Activated CD8-positive, alpha-beta T cell treated with anti-CD3 and anti-CD28 coated beads, Interleukin-2, amount 10 ng/mL, durations not matched to agents 7 days and 5 days (primary cell): Measurements from ENCODE around the gene EFTUD2. TPM values are rescaled to one million over a fixed set of nuclear protein-coding genes. Genes with fewer than 3 reads are reported as not detected.

Experiments
- ATAC-seq: fragments of 150-1000 bp; cut with Tn5 transposase; one replicate; pipeline ENCODE4 v1.10.0; 2021; ENCODE audit warnings: moderate library complexity
- CTCF ChIA-PET: fragments of 350-600 bp; sonication (Branson Sonifier 250); formaldehyde crosslinking; loops from one replicate; lab custom pipeline; 2021; ENCODE audit warnings: antibody characterized with exemption; lab: Charles Lee
- POLR2A ChIA-PET: fragments of 350-600 bp; sonication (Branson Sonifier 250); formaldehyde crosslinking; loops from one replicate; lab custom pipeline; 2021; ENCODE audit warnings: antibody characterized with exemption; lab: Charles Lee
- DNase-seq: peaks from one replicate; pipeline ENCODE4 v3.0.0-alpha.2; 2020
- H3K27ac Mint-ChIP-seq: one replicate; pipeline ENCODE4 v1.8.0; 2021; ENCODE audit warnings: mild to moderate bottlenecking, mixed read lengths
- H3K27me3 Mint-ChIP-seq: one replicate; pipeline ENCODE4 v1.8.0; 2021; ENCODE audit warnings: low read depth, mixed read lengths
- H3K36me3 Mint-ChIP-seq: one replicate; pipeline ENCODE4 v1.8.0; 2021; ENCODE audit warnings: low read depth, mixed read lengths
- H3K4me1 Mint-ChIP-seq: one replicate; pipeline ENCODE4 v1.8.0; 2021; ENCODE audit warnings: low read depth, mixed read lengths
- H3K4me3 Mint-ChIP-seq: one replicate; pipeline ENCODE4 v1.8.0; 2021; ENCODE audit warnings: mild to moderate bottlenecking, mixed read lengths
- H3K9me3 Mint-ChIP-seq: one replicate; pipeline ENCODE4 v1.8.0; 2022; ENCODE audit warnings: mixed read lengths; ENCODE audit not compliant: insufficient read depth
- total RNA-seq, 2 experiments: library from RNA; stranded (reverse); gene quantifications; one replicate each; pipeline ENCODE4 v1.2.3, GENCODE V29; 2021

Gene EFTUD2
- total RNA-seq, 2 experiments from 2014 or later, result 148 to 156 TPM

- DNase-seq, result no peak
- peaks cover 47% of the 10 kb centered on the region for H3K36me3 Mint-ChIP-seq
- no peak overlapping the region for H3K4me3 Mint-ChIP-seq
- H3K4me1 Mint-ChIP-seq, result no peaks in the 10 kb centered on the region
- H3K27ac Mint-ChIP-seq, result peak overlapping the region; percentile 61
- ChIA-PET POLR2A (interaction anchor here (0.6 to 4.3 kb wide), 4 partner anchors 11 to 172 kb away, joined by 3 to 13 read pairs (median 4); partner anchors contain the start of gene KIF18B), CTCF (interaction anchor here (0.6 to 1.1 kb wide), 2 partner anchors 27 to 210 kb away, joined by 3 read pairs; partner anchors contain the start of gene ACBD4)
- no peak for ATAC-seq
- no peaks in the 10 kb centered on the region for H3K9me3 Mint-ChIP-seq
- peaks cover 5% of the 10 kb centered on the region for H3K27me3 Mint-ChIP-seq
These were observed 26.8 kb upstream of the EFTUD2 start for GRCh38 chr17:44925731-44926697.

- ChIA-PET POLR2A (interaction anchor here (4.3 kb wide), 1 partner anchor 23 kb away, joined by 13 read pairs; the partner anchor contains the start of gene KIF18B), CTCF (no interaction called here)
- ATAC-seq (no peak), DNase-seq (no peak)
- peaks cover 33% of the 10 kb centered on the region for H3K36me3 Mint-ChIP-seq
- no peak overlapping the region for H3K4me3 Mint-ChIP-seq
- no peaks in the 10 kb centered on the region for H3K9me3 Mint-ChIP-seq
- H3K27ac Mint-ChIP-seq, result no peak overlapping the region
- peaks cover 11% of the 10 kb centered on the region for H3K27me3 Mint-ChIP-seq
- peaks cover 6% of the 10 kb centered on the region for H3K4me1 Mint-ChIP-seq
These were observed 24.9 kb upstream of the EFTUD2 start for GRCh38 chr17:44924107-44924544.

GRCh38 chr17:44922746-44923470 is 23.7 kb upstream of the EFTUD2 start:
- CTCF ChIA-PET, result interaction anchor here (4.2 kb wide), 1 partner anchor 98 kb away, joined by 78 read pairs; no protein-coding TSS in a partner anchor
- no peaks in the 10 kb centered on the region for H3K9me3 Mint-ChIP-seq
- POLR2A ChIA-PET, result interaction anchor here (0.7 to 1.2 kb wide), 2 partner anchors 10 to 25 kb away, joined by 3 read pairs; partner anchors contain the start of gene KIF18B
- DNase-seq (no peak), ATAC-seq (no peak)
- H3K27ac Mint-ChIP-seq, result no peak overlapping the region
- peaks cover 24% of the 10 kb centered on the region for H3K36me3 Mint-ChIP-seq
- peaks cover 6% of the 10 kb centered on the region for H3K4me1 Mint-ChIP-seq
- peaks cover 11% of the 10 kb centered on the region for H3K27me3 Mint-ChIP-seq
- no peak overlapping the region for H3K4me3 Mint-ChIP-seq

- CTCF ChIA-PET, result interaction anchor here (4.2 kb wide), 1 partner anchor 99 kb away, joined by 78 read pairs; no protein-coding TSS in a partner anchor
- ATAC-seq (no peak), DNase-seq (no peak)
- Mint-ChIP-seq H3K4me1 (peaks cover 6% of the 10 kb centered on the region), H3K36me3 (peaks cover 19% of the 10 kb centered on the region), H3K27ac (no peak overlapping the region), H3K9me3 (no peaks in the 10 kb centered on the region), H3K27me3 (peaks cover 11% of the 10 kb centered on the region), H3K4me3 (no peak overlapping the region)
- POLR2A ChIA-PET, result interaction anchor here (1.2 to 2.1 kb wide), 2 partner anchors 25 to 26 kb away, joined by 3 to 5 read pairs; partner anchors contain the start of gene KIF18B
These were observed 22.9 kb upstream of the EFTUD2 start for GRCh38 chr17:44922136-44922535.

GRCh38 chr17:44921122-44921882 is 22.1 kb upstream of the EFTUD2 start:
- peaks cover 13% of the 10 kb centered on the region for H3K36me3 Mint-ChIP-seq
- peaks cover 6% of the 10 kb centered on the region for H3K4me1 Mint-ChIP-seq
- H3K27me3 Mint-ChIP-seq, result peaks cover 11% of the 10 kb centered on the region
- no peak overlapping the region for H3K27ac Mint-ChIP-seq
- ChIA-PET CTCF (interaction anchor here (1.0 to 4.2 kb wide), 12 partner anchors 11 to 276 kb away, joined by 3 to 78 read pairs (median 8); partner anchors contain the start of genes ACBD4 and EFTUD2), POLR2A (interaction anchor here (1.3 to 2.1 kb wide), 3 partner anchors 9 to 27 kb away, joined by 3 to 5 read pairs (median 3); partner anchors contain the start of gene KIF18B)
- no peak overlapping the region for H3K4me3 Mint-ChIP-seq
- DNase-seq, result no peak
- ATAC-seq, result no peak
- no peaks in the 10 kb centered on the region for H3K9me3 Mint-ChIP-seq

GRCh38 chr17:44920565-44920940 is 21.3 kb upstream of the EFTUD2 start:
- Mint-ChIP-seq H3K4me3 (no peak overlapping the region), H3K4me1 (peaks cover 6% of the 10 kb centered on the region), H3K27ac (no peak overlapping the region), H3K36me3 (peaks cover 5% of the 10 kb centered on the region), H3K9me3 (no peaks in the 10 kb centered on the region), H3K27me3 (peaks cover 11% of the 10 kb centered on the region)
- DNase-seq (no peak), ATAC-seq (no peak)
- POLR2A ChIA-PET, result interaction anchor here (1.3 to 2.1 kb wide), 3 partner anchors 10 to 27 kb away, joined by 3 to 5 read pairs (median 3); partner anchors contain the start of gene KIF18B
- CTCF ChIA-PET, result interaction anchor here (0.6 to 4.2 kb wide), 25 partner anchors 10 to 277 kb away, joined by 3 to 78 read pairs (median 4); partner anchors contain the start of genes ACBD4, C1QL1 and EFTUD2

- Mint-ChIP-seq H3K27ac (no peak overlapping the region), H3K9me3 (no peaks in the 10 kb centered on the region), H3K27me3 (peaks cover 11% of the 10 kb centered on the region), H3K4me1 (peaks cover 6% of the 10 kb centered on the region), H3K36me3 (peaks cover 4% of the 10 kb centered on the region), H3K4me3 (no peak overlapping the region)
- CTCF ChIA-PET, result interaction anchor here (0.6 to 4.2 kb wide), 26 partner anchors 9 to 277 kb away, joined by 3 to 78 read pairs (median 4); partner anchors contain the start of genes ACBD4, C1QL1 and EFTUD2
- ATAC-seq (peak; percentile 84), DNase-seq (peak; percentile 76)
- POLR2A ChIA-PET, result interaction anchor here (1.3 to 2.1 kb wide), 3 partner anchors 11 to 28 kb away, joined by 3 to 5 read pairs (median 3); partner anchors contain the start of gene KIF18B
These were observed 20.8 kb upstream of the EFTUD2 start for GRCh38 chr17:44919885-44920564.

GRCh38 chr17:44919411-44919810 is 20.2 kb upstream of the EFTUD2 start:
- Mint-ChIP-seq H3K27me3 (peaks cover 11% of the 10 kb centered on the region), H3K9me3 (no peaks in the 10 kb centered on the region), H3K4me1 (peaks cover 6% of the 10 kb centered on the region), H3K36me3 (no peaks in the 10 kb centered on the region), H3K27ac (no peak overlapping the region), H3K4me3 (no peak overlapping the region)
- CTCF ChIA-PET, result interaction anchor here (1.0 to 4.2 kb wide), 16 partner anchors 9 to 230 kb away, joined by 3 to 78 read pairs (median 5); partner anchors contain the start of genes ACBD4 and C1QL1
- POLR2A ChIA-PET, result no interaction called here
- DNase-seq (no peak), ATAC-seq (no peak)

GRCh38 chr17:44918006-44918405 is 18.8 kb upstream of the EFTUD2 start:
- Mint-ChIP-seq H3K36me3 (no peaks in the 10 kb centered on the region), H3K27me3 (peaks cover 17% of the 10 kb centered on the region), H3K9me3 (no peaks in the 10 kb centered on the region), H3K27ac (no peak overlapping the region), H3K4me1 (peaks cover 11% of the 10 kb centered on the region), H3K4me3 (no peak overlapping the region)
- DNase-seq (no peak), ATAC-seq (no peak)
- CTCF ChIA-PET, result interaction anchor here (0.9 to 1.3 kb wide), 5 partner anchors 8 to 217 kb away, joined by 3 to 5 read pairs (median 5); partner anchors contain the start of gene ACBD4
- POLR2A ChIA-PET, result interaction anchor here (1.2 kb wide), 1 partner anchor 19 kb away, joined by 3 read pairs; no protein-coding TSS in a partner anchor

- no peak overlapping the region for H3K4me3 Mint-ChIP-seq
- no peaks in the 10 kb centered on the region for H3K36me3 Mint-ChIP-seq
- ATAC-seq (no peak), DNase-seq (no peak)
- H3K27ac Mint-ChIP-seq, result no peak overlapping the region
- ChIA-PET POLR2A (interaction anchor here (1.2 kb wide), 1 partner anchor 19 kb away, joined by 3 read pairs; no protein-coding TSS in a partner anchor), CTCF (interaction anchor here (1.2 kb wide), 1 partner anchor 218 kb away, joined by 5 read pairs; the partner anchor contains the start of gene ACBD4)
- no peaks in the 10 kb centered on the region for H3K9me3 Mint-ChIP-seq
- H3K4me1 Mint-ChIP-seq, result peaks cover 13% of the 10 kb centered on the region
- peaks cover 22% of the 10 kb centered on the region for H3K27me3 Mint-ChIP-seq
These were observed 18.2 kb upstream of the EFTUD2 start for GRCh38 chr17:44917456-44917855.
